HG03095 (cell line): ENCODE data around the gene PRDX5.

Source experiments
- ATAC-seq: cut with Tn5 transposase; IDR thresholded peaks from one replicate; pipeline ENCODE4 v1.9.1; 2021; ENCODE audit warnings: moderate library complexity; ENCODE audit not compliant: unreplicated experiment

The PRDX5 gene

DNA sequence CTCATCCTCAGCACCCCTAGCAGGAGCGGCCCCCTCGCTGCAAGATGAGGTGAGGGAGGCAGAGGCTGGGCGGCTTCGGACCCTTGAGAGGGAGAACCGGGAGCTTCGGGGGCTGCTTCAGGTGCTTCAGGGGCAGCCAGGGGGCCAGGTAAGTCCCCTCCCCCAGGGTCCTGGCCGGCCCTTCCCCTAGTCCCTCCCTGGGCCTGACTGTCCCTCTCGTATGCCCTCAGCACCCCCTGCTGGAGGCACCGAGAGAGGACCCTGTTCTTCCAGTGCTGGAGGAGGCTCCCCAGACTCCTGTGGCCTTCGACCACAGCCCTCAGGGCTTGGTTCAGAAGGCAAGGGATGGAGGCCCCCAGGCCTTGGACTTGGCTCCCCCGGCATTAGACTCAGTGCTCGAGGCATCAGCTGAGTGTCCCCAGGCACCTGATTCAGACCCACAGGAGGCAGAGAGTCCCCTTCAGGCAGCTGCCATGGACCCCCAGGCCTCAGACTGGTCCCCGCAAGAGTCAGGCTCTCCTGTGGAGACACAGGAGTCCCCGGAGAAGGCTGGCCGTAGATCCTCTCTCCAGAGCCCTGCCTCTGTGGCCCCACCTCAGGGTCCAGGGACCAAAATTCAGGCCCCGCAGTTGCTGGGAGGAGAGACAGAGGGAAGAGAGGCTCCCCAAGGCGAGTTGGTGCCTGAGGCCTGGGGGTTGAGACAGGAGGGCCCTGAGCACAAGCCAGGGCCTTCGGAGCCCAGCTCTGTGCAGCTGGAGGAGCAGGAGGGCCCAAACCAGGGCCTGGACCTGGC lies 26.0 kb downstream of the PRDX5 start:
- ATAC-seq: no peak

DNA sequence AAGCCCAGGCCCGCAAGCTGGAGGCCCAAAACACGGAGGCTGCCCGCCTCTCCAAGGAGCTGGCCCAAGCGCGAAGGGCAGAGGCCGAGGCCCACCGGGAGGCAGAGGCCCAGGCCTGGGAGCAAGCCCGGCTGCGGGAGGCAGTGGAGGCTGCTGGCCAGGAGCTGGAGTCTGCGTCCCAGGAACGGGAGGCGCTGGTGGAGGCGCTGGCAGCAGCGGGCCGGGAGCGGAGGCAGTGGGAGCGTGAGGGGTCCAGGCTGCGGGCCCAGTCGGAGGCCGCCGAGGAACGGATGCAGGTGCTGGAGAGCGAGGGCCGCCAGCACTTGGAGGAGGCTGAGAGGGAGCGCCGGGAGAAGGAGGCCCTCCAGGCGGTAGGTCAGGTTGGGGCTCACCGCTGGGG lies 26.9 kb downstream of the PRDX5 start:
- no peak for ATAC-seq

DNA sequence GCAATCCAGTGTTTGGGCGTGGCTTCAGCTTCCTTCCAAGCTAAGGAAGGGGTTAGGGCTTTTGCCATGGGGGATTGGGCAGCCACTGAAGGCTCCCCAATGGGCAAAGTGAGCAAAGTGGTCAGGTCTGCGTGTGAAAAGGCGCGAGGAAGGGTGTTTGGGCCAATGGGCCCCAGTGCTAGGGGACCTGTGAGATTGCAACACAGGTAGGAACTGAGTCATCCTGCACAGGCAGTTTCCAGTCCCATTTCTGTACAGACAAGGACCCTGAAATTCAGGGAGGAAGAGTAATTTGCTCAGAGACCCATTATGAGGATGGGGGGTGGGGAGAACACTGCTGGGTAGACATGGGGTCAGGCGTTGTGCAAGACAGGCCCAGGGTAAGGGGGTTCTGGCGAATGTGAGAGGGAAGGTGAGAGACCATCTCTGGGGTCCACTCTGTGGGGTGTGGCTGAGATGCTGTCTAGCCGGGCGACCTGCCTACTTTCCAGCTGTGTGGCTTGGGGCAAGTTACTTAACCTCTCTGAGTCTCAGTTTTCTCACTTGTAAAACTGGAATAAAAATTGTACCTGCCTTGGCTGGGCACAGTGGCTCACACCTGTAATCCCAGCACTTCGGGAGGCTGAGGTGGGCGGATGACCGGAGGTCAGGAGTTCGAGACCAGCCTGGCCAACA lies 29.4 kb downstream of the PRDX5 start:
- no peak for ATAC-seq

DNA sequence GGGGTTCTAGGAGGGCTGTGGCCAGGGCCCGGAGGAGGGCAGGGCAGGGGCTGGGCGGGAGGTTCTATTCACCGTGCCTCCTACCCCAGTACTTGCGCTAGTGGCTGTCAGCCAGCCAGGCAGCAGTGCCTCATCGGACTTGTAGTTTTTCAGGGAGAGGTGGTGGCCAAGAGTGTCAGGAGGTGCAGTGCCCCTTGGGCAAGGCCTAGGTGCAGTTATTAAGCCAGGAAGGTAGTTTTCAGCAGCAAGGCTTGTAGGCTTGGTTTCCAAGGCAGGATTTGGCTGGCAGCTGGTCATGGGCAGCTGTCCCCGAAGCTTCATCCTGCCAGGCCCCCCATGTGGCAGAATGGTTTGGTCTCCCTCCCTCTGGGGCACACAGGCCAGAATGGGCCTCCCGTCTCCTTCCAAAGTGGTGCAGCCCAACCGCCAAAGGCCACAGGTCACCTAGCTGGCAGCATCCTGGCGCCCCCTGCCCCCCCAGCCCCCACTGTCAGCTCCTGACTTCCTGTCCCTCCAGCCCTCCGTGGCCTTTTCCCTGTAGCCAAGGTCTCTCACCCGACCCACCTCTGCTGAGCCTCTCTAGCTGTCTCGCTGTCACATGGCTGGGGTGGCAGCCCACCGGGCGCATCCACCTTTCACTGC lies 30.6 kb downstream of the PRDX5 start:
- no peak for ATAC-seq

DNA sequence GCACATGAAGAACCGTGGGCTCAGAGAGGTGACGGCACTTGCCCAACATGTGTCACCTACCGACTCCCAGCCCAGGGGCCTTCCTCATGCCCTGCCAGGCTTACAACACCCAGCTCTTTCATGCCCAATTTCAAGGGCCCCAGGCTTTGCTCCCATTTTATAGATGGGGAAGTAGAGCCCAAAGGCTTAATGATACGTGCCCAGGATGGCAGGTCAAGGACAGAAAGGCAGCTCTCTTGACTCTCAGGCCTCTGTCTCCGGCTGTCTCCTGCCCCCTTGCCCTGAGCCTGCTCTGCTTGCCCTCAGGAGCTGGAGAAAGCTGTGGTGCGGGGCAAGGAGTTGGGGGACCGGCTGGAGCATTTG lies 31.1 kb downstream of the PRDX5 start:
- no peak for ATAC-seq

DNA sequence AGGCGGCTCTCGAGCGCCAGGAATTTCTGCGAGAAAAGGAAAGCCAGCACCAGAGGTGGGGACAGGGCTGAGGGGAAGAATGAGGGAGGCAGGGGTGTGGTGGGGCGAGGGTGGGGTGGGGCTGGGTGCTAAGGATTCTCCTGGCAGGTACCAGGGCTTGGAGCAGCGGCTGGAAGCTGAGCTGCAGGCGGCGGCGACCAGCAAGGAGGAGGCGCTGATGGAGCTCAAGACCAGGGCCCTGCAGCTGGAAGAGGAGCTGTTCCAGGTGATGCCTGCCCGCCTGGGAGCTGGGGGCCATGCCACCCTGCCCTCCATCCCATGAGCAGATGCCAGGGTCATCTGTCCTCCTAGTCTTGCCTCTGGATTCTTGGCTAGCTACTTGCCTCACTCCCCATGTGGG lies 31.5 kb downstream of the PRDX5 start:
- no peak for ATAC-seq

DNA sequence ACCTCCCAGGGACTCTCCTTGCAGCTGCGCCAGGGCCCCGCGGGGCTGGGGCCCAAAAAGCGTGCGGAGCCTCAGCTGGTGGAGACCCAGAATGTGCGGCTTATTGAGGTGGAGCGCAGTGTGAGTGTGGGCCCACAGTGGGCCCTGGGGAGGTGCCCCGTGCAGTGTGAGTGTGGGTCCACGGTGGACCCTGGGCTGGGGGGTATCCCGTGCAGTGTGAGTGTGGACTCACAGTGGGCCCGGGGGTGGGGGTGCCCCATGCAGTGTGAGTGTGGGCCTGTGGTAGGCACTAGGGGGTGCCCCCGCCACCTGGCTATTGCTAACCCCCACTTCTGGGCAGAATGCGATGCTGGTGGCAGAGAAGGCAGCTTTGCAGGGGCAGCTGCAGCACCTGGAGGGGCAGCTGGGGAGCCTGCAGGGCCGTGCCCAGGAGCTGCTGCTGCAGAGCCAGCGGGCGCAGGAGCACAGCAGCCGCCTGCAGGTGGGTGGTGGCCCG lies 33.3 kb downstream of the PRDX5 start:
- ATAC-seq: no peak

DNA sequence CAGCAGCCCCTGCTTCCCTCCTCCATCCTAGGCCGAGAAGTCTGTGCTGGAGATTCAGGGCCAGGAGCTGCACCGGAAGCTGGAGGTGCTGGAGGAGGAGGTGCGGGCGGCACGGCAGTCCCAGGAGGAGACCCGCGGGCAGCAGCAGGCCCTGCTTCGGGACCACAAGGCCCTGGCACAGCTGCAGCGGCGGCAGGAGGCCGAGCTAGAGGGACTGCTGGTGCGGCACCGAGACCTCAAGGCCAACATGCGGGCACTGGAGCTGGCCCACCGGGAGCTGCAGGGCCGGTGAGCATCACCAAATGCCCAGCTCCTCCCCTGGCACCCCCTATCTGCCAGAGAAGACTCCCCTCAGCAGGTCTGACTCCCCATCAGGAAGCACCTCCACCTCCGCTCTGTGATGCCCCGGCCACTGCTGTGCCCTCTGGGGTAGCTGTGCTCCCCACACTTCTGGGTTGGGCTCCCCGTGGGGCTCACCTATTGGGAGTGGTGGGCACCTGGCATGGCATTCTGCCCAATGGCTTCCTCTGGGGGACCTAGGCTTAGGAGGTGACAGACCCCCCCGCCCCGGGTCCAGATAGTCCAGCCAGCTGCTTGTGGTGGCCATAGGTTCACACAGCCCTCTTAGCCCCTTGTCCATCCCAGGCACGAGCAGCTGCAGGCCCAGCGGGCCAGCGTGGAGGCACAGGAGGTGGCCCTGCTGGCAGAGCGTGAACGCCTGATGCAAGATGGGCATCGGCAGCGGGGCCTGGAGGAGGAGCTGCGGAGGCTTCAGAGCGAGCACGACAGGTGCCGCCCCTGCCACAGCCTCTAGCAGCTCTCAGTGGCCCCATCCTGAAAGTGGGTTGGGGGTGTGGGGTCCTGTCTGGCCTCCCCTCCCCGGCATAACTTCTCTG lies 34.4 kb downstream of the PRDX5 start:
- no peak for ATAC-seq

DNA sequence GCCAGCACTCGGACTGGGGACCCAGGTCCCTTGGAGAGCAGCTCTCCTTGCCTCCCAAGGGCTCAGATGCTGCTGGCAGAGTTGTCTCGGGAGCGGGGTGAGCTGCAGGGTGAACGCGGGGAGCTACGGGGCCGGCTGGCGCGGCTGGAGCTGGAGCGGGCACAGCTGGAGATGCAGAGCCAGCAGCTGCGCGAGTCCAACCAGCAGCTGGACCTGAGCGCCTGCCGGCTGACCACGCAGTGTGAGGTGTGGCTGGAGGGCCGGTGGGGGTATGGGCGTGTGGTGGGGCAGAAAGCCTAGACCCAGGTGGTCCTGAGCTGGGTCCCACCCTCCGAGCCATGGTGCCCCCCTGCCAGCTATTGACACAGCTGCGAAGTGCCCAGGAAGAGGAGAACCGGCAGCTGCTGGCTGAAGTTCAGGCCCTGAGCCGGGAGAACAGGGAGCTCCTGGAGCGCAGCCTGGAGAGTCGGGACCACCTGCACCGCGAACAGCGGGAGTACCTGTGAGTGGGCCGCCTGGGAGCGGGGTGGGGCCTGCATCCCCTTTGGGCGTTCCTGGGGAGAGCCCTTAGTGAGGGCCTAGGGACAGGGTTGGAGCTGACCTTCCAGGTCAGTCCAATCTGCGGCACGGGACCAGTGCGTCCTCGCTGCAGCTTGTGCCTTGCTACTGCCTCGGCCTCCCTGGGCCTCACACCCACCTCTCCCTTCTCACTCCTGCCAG lies 35.2 kb downstream of the PRDX5 start:
- ATAC-seq: no peak

DNA sequence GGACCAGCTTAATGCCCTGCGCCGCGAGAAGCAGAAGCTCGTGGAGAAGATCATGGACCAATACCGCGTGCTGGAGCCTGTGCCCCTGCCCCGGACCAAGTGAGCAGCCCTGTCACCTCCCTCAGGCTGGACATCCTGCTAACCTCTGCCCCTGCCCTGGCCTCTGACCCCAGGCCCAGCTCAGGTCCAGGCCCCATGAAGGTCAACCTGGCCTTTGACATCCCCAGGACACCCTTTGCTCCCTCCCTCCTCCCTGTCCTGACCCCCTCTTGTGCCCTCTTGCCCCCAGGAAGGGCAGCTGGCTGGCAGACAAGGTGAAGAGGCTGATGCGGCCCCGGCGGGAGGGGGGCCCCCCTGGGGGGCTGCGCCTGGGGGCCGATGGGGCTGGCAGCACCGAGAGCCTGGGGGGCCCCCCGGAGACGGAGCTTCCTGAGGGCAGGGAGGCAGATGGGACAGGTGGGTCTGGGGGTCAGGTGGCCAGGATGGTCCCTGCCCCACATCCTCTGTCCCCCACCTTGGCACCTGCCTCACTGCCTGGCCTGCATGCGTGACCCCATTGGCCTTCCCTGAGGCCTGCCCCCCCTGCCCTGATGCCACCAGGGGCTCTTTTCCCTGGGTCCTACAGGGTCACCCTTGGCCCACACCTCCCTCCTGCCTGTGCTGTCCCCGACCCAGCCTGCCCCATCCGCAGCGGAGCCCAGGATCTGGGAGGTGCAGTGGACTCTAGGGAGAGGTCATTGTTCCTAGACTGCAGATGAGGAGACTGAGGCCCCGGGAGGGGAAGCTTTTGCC lies 36.0 kb downstream of the PRDX5 start:
- no peak for ATAC-seq

DNA sequence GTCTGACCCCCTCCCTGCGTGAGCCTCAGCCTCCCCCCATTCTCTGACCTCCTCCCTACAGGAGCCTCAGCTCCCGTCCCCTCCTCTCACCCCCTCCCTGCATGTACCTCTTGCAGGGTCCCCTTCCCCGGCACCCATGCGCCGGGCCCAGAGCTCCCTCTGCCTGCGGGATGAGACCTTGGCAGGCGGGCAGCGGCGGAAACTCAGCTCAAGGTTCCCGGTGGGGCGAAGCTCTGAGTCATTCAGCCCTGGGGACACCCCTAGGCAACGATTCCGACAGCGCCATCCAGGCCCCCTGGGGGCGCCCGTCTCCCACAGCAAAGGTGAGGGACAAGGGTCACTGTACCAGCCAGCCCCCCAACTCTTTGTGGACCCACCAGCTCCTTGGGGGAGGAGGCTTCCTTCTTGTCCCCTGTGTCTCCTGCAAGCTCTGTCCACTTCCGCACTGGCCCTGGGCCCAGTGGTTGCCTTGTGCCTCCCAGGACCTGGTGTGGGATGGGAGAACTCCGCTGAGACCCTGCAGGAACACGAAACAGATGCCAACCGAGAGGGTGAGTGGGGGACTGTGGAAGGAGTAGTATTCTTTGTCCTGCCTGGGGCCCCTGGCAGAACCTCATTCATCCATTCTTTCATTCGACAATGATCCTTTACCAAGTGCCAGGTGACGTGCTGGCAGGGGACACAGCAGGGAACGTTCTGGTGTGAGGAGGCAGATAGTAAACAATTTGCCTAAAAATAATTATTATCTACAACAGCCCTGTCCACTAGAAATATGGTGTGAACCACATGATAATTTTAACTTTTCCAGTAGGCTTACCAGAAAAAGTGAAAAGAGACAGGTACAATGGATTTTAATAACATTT lies 37.4 kb downstream of the PRDX5 start:
- no peak for ATAC-seq

DNA sequence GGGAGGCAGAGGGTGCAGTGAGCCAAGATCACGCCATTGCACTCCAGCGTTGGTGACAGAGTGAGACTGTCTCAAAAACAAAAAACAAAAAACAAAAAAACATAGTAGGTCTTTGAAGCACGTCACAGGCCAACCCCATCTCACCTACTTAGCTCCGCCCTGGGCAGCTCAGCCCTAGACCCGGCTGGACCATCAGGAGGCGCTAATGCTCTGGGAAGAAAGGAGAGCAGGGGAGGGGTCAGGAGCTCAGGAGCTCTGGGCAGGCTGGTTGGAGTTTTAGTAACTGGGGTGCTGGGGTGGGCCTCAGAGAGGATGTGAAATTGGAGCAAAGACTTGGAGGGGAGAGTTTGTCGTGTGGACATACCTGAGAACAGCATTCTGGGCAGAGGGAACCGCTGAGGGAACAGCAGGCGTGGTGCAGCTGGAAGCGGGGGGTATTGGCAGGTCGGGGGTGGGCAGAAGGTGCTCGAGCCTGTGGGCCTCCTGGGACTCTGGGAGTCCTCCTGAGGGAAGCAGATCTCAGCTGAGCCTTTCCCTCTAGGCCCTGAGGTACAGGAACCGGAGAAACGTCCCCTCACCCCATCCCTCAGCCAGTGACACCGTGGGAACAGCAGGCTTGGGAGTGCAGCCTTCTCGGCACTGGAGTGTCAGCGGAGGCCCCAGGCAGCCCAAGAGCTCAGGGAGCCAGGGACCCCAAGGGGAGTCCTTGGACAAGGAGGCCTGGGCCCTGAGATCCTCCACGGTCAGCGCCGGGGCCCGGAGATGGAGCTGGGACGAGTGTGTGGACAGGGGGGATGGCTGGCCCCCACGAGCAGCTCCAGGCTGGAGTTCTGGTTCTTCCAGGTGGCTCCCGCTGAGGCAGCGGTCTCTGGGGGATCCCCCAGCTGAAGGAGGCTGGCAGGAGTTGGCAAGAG lies 38.8 kb downstream of the PRDX5 start:
- ATAC-seq: no peak

DNA sequence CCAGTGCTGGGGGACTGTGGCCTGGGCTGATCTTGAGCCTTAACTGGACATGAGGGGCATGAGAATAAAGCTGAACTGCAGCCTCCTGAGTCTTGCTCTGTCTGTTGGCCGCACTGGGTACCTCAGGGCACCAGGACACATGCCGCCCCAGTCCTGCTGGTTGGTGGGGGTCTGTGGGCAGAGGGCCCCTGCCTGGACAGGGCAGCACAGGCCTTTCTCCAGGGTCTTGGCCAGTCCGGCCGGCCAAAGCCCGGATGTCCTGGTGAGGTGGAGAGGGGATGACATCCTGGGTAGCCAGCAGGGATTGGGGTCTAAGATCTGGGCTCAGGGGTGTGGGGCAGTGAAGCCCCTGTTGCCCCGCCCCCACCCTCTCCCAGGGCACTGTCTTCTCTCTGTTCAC lies 39.5 kb downstream of the PRDX5 start:
- no peak for ATAC-seq

DNA sequence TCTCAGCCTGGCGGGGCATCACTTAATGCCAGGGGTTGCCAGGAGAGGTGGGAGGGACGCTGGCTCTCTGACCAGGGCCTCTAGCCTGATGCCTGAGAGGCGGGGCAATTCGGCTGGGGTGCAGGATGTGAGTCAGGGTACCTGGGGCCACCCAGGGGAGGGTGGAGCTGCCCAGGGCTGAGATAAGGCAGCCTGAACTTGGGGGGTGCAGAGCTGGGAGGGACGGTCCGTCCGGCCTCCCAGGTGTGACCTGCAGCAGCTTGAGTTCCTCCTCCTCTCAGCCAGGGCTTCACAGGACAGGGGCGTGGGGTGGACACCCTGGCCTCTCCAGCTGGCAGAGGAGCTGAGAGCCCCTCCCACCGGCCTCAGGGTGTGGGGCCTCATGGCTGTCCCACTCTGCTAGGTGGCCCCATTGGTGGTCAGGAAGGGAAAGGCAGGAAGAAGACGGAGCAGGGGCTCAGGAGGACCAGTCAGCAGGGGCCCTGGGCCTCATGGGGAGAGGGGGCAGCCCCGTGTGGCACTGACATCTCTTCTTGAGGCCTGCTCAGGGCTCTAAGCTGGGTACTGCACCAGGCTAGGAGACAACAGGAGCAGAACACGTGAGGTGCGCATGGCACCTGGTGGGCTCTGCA lies 40.1 kb downstream of the PRDX5 start:
- ATAC-seq: no peak

DNA sequence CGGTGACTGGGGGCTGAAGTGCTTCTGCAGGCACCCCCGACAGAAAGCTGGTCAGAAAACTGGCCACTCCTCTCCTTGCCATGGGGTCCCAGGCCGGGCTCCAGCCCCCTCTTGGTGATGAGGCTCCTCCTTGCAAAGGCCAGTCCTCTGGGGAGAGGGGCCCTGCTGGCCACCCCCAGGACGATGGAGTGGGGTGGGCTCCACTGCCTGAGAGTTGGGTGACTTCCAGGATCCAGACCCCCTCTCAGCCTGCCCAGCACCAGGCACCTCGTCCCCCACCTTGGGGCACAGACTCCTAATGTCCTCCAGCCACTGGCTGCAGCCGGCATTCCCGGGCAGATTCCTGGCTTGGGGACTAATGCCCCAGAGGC lies 40.6 kb downstream of the PRDX5 start:
- ATAC-seq: no peak

DNA sequence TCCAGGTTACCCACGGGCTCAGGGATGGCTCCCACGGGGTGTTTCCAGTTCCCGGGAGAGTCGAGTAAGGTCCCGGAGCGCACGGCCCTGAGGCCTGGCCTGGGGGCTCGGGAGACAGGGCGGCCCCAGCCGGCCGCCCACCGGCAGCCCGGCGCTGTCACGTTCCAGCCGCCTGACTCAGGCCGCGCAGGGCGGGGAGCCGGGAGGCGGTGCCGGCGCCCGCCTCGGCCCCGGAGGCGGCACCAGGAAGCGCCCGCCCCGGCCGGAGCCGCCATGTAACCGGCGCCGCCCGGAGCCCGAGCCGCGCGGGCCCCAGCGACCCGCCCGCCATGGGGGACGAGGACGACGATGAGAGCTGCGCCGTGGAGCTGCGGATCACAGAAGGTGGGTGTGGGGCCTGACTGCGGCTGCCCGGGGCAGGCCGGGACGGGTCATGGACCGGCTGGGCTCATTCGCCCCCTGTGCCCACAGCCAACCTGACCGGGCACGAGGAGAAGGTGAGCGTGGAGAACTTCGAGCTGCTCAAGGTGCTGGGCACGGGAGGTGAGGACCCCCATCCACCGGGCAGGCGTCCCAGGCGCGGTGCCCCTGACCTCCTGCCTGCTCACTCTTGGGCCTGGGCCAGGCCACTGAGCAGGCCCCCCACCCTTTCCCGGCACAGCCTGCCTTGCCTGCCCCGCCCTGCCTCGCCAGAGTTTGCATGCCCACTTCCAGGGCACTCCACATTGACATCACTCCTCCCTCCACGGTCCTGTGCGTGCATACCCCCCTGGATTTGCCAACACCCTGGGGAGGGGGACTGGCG lies 41.2 kb downstream of the PRDX5 start, which contains the start of gene RPS6KA4:
TSS of gene RPS6KA4 (plus strand) at position 256 of the 805 bp plus-strand sequence. CDS start at position 330, 74 bp downstream.
- peak; percentile 48 for ATAC-seq
